SK-N-MC (cell line): Measurements from ENCODE around the gene LAMA5.

Experiments
- DNase-seq: peaks from one replicate; pipeline ENCODE4 v3.0.0-alpha.2; 2011; ENCODE audit warnings: low read depth, low spot score
- H3K27ac ChIP-seq: fragments of 200-600 bp; sonication (generic); 2 replicates; pipeline ENCODE4 v1.5.1; 2016; ENCODE audit warnings: mixed run types
- H3K36me3 ChIP-seq: fragments of 200-600 bp; sonication (generic); 2 replicates; pipeline ENCODE4 v1.6.1; 2017; ENCODE audit warnings: antibody characterized with exemption, low read length, mixed read lengths; ENCODE audit not compliant: insufficient read depth
- H3K4me3 ChIP-seq: fragments of 200-600 bp; sonication (generic); 2 replicates; pipeline ENCODE4 v1.5.1; 2016
- H3K9ac ChIP-seq: fragments of 200-600 bp; sonication (generic); 2 replicates; pipeline ENCODE4 v1.8.0; 2017; ENCODE audit warnings: mixed run types, mixed read lengths; ENCODE audit not compliant: insufficient read length
- H3K9me3 ChIP-seq: fragments of 200-600 bp; sonication (generic); 2 replicates; pipeline ENCODE4 v1.6.1; 2017; ENCODE audit warnings: low read depth, mild to moderate bottlenecking, antibody characterized with exemption, low read length, moderate library complexity, mixed read lengths
- EZH2 ChIP-seq: fragments of 200-600 bp; sonication (generic); IDR thresholded peaks from one replicate; pipeline ENCODE4 v1.6.1; 2017; ENCODE audit warnings: antibody characterized with exemption
- FOXP2 ChIP-seq: optimal IDR thresholded peaks from 2 replicates; pipeline ENCODE3; 2011; ENCODE audit warnings: mild to moderate bottlenecking, moderate library complexity; ENCODE audit not compliant: insufficient read depth; ENCODE audit errors: extremely low read length, control extremely low read depth
- POLR2AphosphoS5 ChIP-seq: IDR thresholded peaks from 2 replicates; pipeline ENCODE4 v1.6.1; 2012; ENCODE audit warnings: mild to moderate bottlenecking, low read depth, low read length, borderline replicate concordance

LAMA5 gene

GRCh38 chr20:62392077-62392418, 24.9 kb upstream of the LAMA5 start:
- Histone ChIP-seq H3K4me3 (no peak overlapping the region), H3K36me3 (peaks cover 33% of the 10 kb centered on the region), H3K27ac (no peak overlapping the region), H3K9ac (no peak overlapping the region), H3K9me3 (no peaks in the 10 kb centered on the region)
- DNase-seq, result no peak
- no peak for TF ChIP-seq EZH2
- TF ChIP-seq POLR2AphosphoS5, result no peak
- TF ChIP-seq FOXP2, result no peak

- no peak overlapping the region for H3K4me3 ChIP-seq
- no peak for TF ChIP-seq FOXP2
- TF ChIP-seq EZH2, result no peak
- no peak for TF ChIP-seq POLR2AphosphoS5
- H3K9ac ChIP-seq, result no peak overlapping the region
- peaks cover 33% of the 10 kb centered on the region for H3K36me3 ChIP-seq
- no peaks in the 10 kb centered on the region for H3K9me3 ChIP-seq
- DNase-seq, result no peak
- H3K27ac ChIP-seq, result no peak overlapping the region
Observed at GRCh38 chr20:62391165-62392076, 24.3 kb upstream of the LAMA5 start.

GRCh38 chr20:62390317-62391164, 23.4 kb upstream of the LAMA5 start:
- H3K4me3 ChIP-seq, result no peak overlapping the region
- DNase-seq, result no peak
- no peak overlapping the region for H3K9ac ChIP-seq
- no peak for TF ChIP-seq FOXP2
- TF ChIP-seq POLR2AphosphoS5, result 0 out of 2 replicates have a peak, but pooled peaks have one; percentile 33
- no peak for TF ChIP-seq EZH2
- H3K27ac ChIP-seq, result peak overlapping the region; percentile 6; the same call in 1 of the 2 replicates
- H3K36me3 ChIP-seq, result peaks cover 33% of the 10 kb centered on the region
- no peaks in the 10 kb centered on the region for H3K9me3 ChIP-seq

- H3K9me3 ChIP-seq, result no peaks in the 10 kb centered on the region
- H3K27ac ChIP-seq, result 0 out of 2 replicates have a peak overlapping the region, but pooled peaks have one; percentile 6
- H3K9ac ChIP-seq, result no peak overlapping the region
- no peak for DNase-seq
- peaks cover 33% of the 10 kb centered on the region for H3K36me3 ChIP-seq
- no peak overlapping the region for H3K4me3 ChIP-seq
- TF ChIP-seq FOXP2, result no peak
Observed at GRCh38 chr20:62389601-62390087, 22.5 kb upstream of the LAMA5 start.

- Histone ChIP-seq H3K36me3 (peaks cover 33% of the 10 kb centered on the region), H3K4me3 (peak overlapping the region; percentile 96), H3K9ac (peak overlapping the region; percentile 96), H3K9me3 (no peaks in the 10 kb centered on the region), H3K27ac (peak overlapping the region; percentile 19; the same call in 1 of the 2 replicates)
- TF ChIP-seq EZH2 (no peak), POLR2AphosphoS5 (peak; percentile 49)
- no peak for DNase-seq
Observed at GRCh38 chr20:62388839-62389600, 21.9 kb upstream of the LAMA5 start.

- Histone ChIP-seq H3K9ac (peak overlapping the region; percentile 96), H3K27ac (peak overlapping the region; percentile 55; the same call in 1 of the 2 replicates), H3K36me3 (peaks cover 33% of the 10 kb centered on the region), H3K9me3 (no peaks in the 10 kb centered on the region), H3K4me3 (peak overlapping the region; percentile 96)
- no peak for DNase-seq
- no peak for TF ChIP-seq EZH2
- no peak for TF ChIP-seq POLR2AphosphoS5
- no peak for TF ChIP-seq FOXP2
Observed at GRCh38 chr20:62387933-62388635, 21.0 kb upstream of the LAMA5 start.

GRCh38 chr20:62387219-62387913, 20.3 kb upstream of the LAMA5 start:
- Histone ChIP-seq H3K9me3 (no peaks in the 10 kb centered on the region), H3K4me3 (peak overlapping the region; percentile 96), H3K9ac (peak overlapping the region; percentile 96), H3K27ac (peak overlapping the region; percentile 55; the same call in 1 of the 2 replicates), H3K36me3 (peaks cover 33% of the 10 kb centered on the region)
- no peak for DNase-seq
- TF ChIP-seq FOXP2, result no peak
- no peak for TF ChIP-seq POLR2AphosphoS5
- TF ChIP-seq EZH2, result no peak
